ENCODE measurements around the gene SPATA31E1.

DNA sequence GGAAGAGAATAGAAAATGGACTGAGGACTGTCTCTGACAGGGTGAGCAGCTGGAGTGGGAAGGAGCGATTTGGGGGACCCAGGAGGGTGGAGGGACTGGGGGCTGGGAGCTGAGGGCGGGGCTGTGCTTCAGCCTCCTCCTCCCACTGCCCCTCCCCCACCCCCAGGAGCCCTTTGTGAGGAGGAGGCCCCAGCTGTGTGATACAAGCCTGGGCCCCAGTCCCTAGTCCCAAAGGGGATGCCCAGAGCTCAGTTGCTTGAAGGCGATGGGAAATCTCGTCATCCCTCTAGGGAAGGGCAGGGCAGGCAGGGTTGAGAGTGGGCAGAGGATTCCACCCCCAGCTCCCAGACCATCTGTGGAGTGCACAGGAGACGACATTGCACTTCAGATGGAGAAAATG lies at the start of gene SPATA31E1:
- TF ChIP-seq, protein P1, sequence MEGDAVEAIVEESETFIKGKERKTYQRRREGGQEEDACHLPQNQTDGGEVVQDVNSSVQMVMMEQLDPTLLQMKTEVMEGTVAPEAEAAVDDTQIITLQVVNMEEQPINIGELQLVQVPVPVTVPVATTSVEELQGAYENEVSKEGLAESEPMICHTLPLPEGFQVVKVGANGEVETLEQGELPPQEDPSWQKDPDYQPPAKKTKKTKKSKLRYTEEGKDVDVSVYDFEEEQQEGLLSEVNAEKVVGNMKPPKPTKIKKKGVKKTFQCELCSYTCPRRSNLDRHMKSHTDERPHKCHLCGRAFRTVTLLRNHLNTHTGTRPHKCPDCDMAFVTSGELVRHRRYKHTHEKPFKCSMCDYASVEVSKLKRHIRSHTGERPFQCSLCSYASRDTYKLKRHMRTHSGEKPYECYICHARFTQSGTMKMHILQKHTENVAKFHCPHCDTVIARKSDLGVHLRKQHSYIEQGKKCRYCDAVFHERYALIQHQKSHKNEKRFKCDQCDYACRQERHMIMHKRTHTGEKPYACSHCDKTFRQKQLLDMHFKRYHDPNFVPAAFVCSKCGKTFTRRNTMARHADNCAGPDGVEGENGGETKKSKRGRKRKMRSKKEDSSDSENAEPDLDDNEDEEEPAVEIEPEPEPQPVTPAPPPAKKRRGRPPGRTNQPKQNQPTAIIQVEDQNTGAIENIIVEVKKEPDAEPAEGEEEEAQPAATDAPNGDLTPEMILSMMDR (IDR thresholded peaks at IDR 0.05), result no peak
- no peak for TF ChIP-seq POLR2A (IDR thresholded peaks at IDR 0.05)

Measured in testis (tissue), 2 donors.